ENCODE data around the gene PHACTR1.
A peak's percentile ranks its signal among the peaks of the same experiment; 100 is the strongest.

PHACTR1 gene

DNA sequence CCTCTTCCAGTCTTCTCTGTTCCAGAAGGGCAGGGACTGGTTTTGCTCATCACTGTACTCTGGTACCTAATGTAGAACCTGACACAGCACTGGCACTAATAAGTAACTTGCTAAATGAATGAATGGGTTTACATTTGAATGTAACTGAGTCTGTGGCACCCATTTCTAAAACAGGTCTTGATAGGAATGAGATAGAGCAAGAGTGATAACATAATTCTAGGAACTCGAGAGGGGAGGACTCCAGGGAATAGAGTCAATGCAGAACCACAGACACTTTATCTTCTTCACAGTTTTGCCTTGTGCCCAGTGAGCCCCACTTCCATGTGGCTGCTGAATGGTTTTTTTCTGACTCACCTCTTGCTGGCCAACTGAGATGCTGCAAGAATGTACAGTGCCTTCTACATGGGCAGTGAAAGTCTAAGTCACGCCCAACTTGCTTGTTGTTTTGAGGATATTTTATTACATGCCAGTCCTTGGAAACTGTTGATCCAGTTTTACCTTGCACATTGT is 550.6 kb downstream of the PHACTR1 start:
- H3K4me3 ChIP-seq (ENCODE audit: low read depth, low read length), result no peak overlapping the region
- DNase-seq (ENCODE audit: low read depth), result no peak
- TF ChIP-seq CTCF (IDR thresholded peaks at IDR 0.05; ENCODE audit: insufficient read depth, low read depth, low read length, missing control alignments), result no peak

GRCh38 chr6:13268913-13269518 is 552.4 kb downstream of the PHACTR1 start:
- TF ChIP-seq CTCF (IDR thresholded peaks at IDR 0.05; ENCODE audit: insufficient read depth, low read depth, low read length, missing control alignments), result no peak
- no peak overlapping the region for H3K4me3 ChIP-seq (ENCODE audit: low read depth, low read length)
- DNase-seq (ENCODE audit: low read depth), result no peak

DNA sequence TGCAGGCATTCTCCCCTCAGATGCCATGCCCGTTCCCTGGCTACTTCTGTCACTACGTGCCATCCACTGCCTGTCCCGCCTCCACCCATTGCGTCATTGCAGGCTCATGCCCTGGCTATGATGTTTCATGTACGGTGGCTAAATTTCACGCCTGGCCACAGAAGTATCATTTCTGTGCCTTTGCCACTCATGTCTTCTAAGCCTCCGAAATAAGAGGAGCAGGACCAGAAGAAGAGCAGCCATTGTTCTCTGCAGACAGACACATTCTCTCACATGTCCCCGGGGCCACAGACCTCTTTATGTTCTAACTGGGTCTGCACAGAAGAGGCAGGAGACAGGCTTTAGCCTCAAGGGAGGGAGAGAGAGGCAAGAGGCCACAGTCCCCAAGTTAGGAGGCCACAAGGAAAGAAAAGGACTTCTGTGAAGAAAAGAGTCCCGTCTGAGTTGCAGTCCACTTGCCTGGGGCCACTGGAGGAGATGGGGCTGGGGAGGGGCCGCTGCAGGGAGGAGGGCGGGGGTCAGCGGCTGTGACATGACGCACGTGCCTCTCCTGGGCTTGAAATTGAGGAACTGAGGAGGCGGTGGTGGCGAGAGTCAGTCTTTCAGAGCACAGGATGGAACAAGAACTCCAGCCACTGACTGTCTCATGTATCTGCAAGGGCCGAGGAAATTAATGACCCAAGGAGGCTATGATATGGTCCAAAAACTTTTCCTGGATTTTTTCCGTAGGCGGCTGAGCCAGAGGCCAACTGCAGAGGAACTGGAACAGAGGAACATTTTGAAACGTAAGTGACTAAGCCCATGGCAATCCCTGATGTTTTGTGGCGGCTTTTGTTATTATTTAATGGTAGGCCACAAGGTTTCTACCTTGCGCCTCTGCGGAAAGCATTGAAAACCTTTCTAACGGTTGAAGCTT is 555.8 kb downstream of the PHACTR1 start:
- H3K4me3 ChIP-seq (ENCODE audit: low read depth, low read length), result peak overlapping the region; percentile 80
- peak; percentile 83 for DNase-seq (ENCODE audit: low read depth)
- TF ChIP-seq CTCF (IDR thresholded peaks at IDR 0.05; ENCODE audit: insufficient read depth, low read depth, low read length, missing control alignments), result no peak

DNA sequence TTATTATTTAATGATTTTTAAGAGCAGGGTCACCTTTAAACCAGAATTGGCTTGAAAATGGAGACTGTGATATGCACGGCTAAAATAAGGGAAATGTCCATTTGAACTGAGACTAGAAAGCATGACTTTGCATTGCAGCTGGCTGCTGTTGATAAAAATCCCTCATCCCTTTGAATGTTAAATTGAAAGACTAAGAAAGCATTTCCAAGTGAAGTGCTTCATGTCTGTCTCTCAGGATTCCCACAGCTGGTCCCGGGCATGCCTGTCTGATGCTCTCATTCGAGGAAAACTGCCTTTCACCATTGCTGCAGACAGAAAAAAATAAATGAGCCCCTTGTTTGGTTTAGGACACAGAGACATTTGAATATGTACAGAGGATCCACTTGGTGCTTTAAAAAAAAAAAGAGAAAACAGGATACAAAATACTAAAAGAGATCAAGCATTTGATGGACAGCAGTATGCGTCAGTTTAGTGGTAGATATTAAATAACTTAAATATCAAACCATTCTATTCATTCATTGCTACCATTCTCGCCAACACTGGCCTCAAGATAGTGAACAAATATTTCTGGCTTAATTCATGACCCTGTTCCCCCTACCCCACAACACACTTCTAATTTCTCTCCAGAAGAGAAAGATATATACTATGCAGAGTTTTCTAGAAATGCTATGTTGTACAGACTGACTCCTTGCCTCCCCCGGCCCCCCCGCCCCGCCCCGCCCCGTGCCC is 556.8 kb downstream of the PHACTR1 start:
- H3K4me3 ChIP-seq (ENCODE audit: low read depth, low read length), result peak overlapping the region; percentile 80

DNA sequence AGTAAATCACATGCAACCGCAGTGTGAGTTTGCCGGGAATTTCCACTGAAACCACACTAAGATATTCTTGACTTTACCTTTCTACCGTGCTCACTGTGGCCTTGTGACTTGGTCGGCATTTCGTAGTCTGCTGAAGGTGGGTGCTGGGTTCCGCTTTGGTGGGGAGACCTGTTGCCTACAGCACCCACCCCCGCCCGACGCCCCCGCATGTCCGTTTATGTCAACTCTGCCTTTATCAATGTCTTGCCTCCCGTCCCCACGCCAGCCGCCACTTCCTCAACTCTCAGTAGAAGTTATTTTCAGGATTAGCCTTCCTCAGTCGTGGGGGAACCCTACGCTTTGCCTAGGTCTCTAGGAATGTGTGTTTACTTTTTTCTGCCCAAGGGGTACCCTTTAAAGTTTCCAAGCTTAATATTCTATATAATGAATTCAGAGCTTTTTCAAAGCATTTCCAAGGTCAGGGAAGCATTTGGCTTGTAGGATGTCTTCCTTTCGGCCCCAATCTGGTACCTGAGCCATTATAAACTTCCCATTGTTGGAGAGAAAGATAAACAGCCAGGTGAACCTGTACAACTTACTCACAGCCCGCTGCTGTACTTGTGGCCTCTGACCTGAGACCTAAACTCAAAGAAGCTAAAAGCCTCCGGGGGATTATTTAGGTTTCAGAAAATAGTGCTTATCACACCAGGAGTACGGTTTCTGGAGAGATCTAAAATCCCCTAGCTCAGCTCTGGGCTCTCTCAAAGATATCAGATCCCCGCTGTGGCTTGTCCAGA is 557.6 kb downstream of the PHACTR1 start:
- peak; percentile 81 for DNase-seq (ENCODE audit: low read depth)
- TF ChIP-seq CTCF (IDR thresholded peaks at IDR 0.05; ENCODE audit: insufficient read depth, low read depth, low read length, missing control alignments), result no peak
- peak overlapping the region; percentile 80 for H3K4me3 ChIP-seq (ENCODE audit: low read depth, low read length)

More for the DNA sequence above, 556.8 kb downstream of the PHACTR1 start:
- TF ChIP-seq CTCF (IDR thresholded peaks at IDR 0.05; ENCODE audit: insufficient read depth, low read depth, low read length, missing control alignments), result no peak
- DNase-seq (ENCODE audit: low read depth), result no peak

Data from GM12865 (cell line).